ENCODE data around the gene MYO7B. TPM values are rescaled to one million over a fixed set of nuclear protein-coding genes. Genes with fewer than 3 reads are reported as not detected.

MYO7B gene
- total and polyA plus RNA-seq, 9 of the 15 experiments (the other 6 are each of a cell fraction or from before 2014, with no cell fraction given) = 0.08 TPM; not detected in 8

- Histone ChIP-seq H3K4me3 (no peak overlapping the region), H3K9me3 (replicated peaks; ENCODE audit: control insufficient read depth, insufficient read depth, low read depth, low read length) (no peaks in the 10 kb centered on the region), H3K27me3 (ENCODE audit: control insufficient read depth in 2 of 2, insufficient read depth in 2 of 2, low read length in 2 of 2) (no peaks in the 10 kb centered on the region), H3K4me1 (replicated peaks in 1 of 2; ENCODE audit: control insufficient read depth in 2 of 2, insufficient read depth in 2 of 2, low read length in 2 of 2) (peaks cover 6 to 19% of the 10 kb centered on the region in 2 experiments; a peak in 3 of 5 replicates), H3K36me3 (ENCODE audit: control insufficient read depth, insufficient read depth, low read length) (peaks cover 74% of the 10 kb centered on the region), H3K27ac (ENCODE audit: extremely low read depth, low read depth, low read length) (no peak overlapping the region), H3K9me1 (ENCODE audit: control insufficient read depth, insufficient read depth, low read length) (peaks cover 4% of the 10 kb centered on the region), H3K79me2 (ENCODE audit: control insufficient read depth, insufficient read depth, low read length) (peaks cover 98% of the 10 kb centered on the region), H2AFZ (ENCODE audit: low read depth, low read length) (no peak overlapping the region), H3K4me2 (ENCODE audit: insufficient read depth, low read length) (no peak overlapping the region), H3K9ac (ENCODE audit: insufficient read depth in 1 of 2, low read depth in 2 of 2, low read length in 2 of 2) (no peak overlapping the region), H4K20me1 (replicated peaks; ENCODE audit: control insufficient read depth, insufficient read depth, low read length) (peaks cover 14% of the 10 kb centered on the region; the same call in 1 of the 2 replicates)
- intact Hi-C loops (cut with micrococcal nuclease) = no loop called here
- ATAC-seq = no peak; the same call in 2 of the 3 replicates
- no peak for TF ChIP-seq PPARD (CRISPR knock-in tag; IDR thresholded peaks at IDR 0.05)
- TF ChIP-seq SMARCC2 (IDR thresholded peaks at IDR 0.05; ENCODE audit: low read depth) = no peak
- no peak for TF ChIP-seq NFATC3 (IDR thresholded peaks at IDR 0.05)
- TF ChIP-seq CREBBP (IDR thresholded peaks at IDR 0.05; ENCODE audit: low read depth, low read length) = no peak
- TF ChIP-seq BRCA1 (IDR thresholded peaks at IDR 0.05) = no peak
- no peak for TF ChIP-seq BRCA1 (CRISPR knock-in tag; IDR thresholded peaks at IDR 0.05)
- TF ChIP-seq ARID3A (IDR thresholded peaks at IDR 0.05; ENCODE audit: borderline replicate concordance, low read depth, low read length) = no peak
- TF ChIP-seq HES1 (IDR thresholded peaks at IDR 0.05; ENCODE audit: low read depth) = no peak
- TF ChIP-seq CTCF (IDR thresholded peaks at IDR 0.05 in 2 of 3, conservative IDR thresholded peaks at IDR 0.05 in 1 of 3; ENCODE audit: insufficient read depth in 2 of 3, low read depth in 1 of 3, low read length in 3 of 3) = no peak
- TF ChIP-seq ZBTB49 (CRISPR knock-in tag; IDR thresholded peaks at IDR 0.05; ENCODE audit: borderline replicate concordance) = no peak
- no peak for TF ChIP-seq MAX (CRISPR knock-in tag; IDR thresholded peaks at IDR 0.05)
- CTCF ChIA-PET (ENCODE audit: low intra/inter-chr PET ratio) = no interaction called here
- POLR2A ChIA-PET = interaction anchor here (0.5 to 5.7 kb wide), 4 partner anchors 14 to 876 kb away, joined by 3 to 30 read pairs (median 4); partner anchors contain the start of gene IWS1
- FAIRE-seq = no peak
- in situ Hi-C loops (cut with MboI) = no loop called here
- no peak for DNase-seq (ENCODE audit: extremely low read depth in 1 of 4, low spot score in 3 of 4)
- WGBS (ENCODE audit: insufficient coverage, low coverage, missing lambda C conversion rate) = 8% methylated on average over 1 of the region's 1 CpG
- no TSS peak for BruUV-seq (replicated peaks)
These were observed 23.6 kb upstream of the MYO7B start for GRCh38 chr2:127511917-127512316.

Measured in K562 (cell line).